IMR-90 (cell line): ENCODE data around the gene GAMT. TPM values are rescaled to one million over a fixed set of nuclear protein-coding genes. Genes with fewer than 3 reads are reported as not detected.
A peak's percentile ranks its signal among the peaks of the same experiment; 100 is the strongest.

Experiments used
- ATAC-seq: fragments of 200-7000 bp; cut with Tn5 transposase; 2 replicates; pipeline ENCODE4 v1.9.1; 2020; ENCODE audit warnings: low read depth, mild to moderate bottlenecking, moderate library complexity
- BruUV-seq: library from RNA; stranded (reverse); fragments of 400-500 nt; replicated peaks from 2 replicates; lab custom pipeline; 2021; lab: Mats Ljungman, UMichigan
- CTCF ChIA-PET: fragments of 300-600 bp; formaldehyde crosslinking; extraction: SDS; loops from one replicate; lab custom pipeline; 2021; ENCODE audit warnings: antibody characterized with exemption; lab: Yijun Ruan, JAX
- POLR2A ChIA-PET: fragments of 300-600 bp; sonication (Branson Sonifier 250); formaldehyde crosslinking; loops from one replicate; lab custom pipeline; 2022; ENCODE audit warnings: antibody characterized with exemption; ENCODE audit not compliant: unreplicated experiment; lab: Charles Lee
- DNase-seq: peaks from one replicate; pipeline ENCODE4 v3.0.0; 2013
- H2AFZ ChIP-seq: replicated peaks from 2 replicates; pipeline ENCODE3; 2013; ENCODE audit warnings: low read length, mild to moderate bottlenecking; ENCODE audit not compliant: poor library complexity
- H2AK5ac ChIP-seq: 2 replicates; pipeline ENCODE4 v1.6.1; 2013; ENCODE audit warnings: low read depth, low read length, inconsistent platforms
- H2AK9ac ChIP-seq: replicated peaks from 2 replicates; pipeline ENCODE3; 2013; ENCODE audit warnings: mild to moderate bottlenecking, low read depth, low read length, moderate library complexity; ENCODE audit not compliant: poor library complexity
- H2BK120ac ChIP-seq: 2 replicates; pipeline ENCODE4 v1.6.1; 2013; ENCODE audit warnings: low read depth, low read length, inconsistent platforms
- H2BK15ac ChIP-seq: 3 replicates; pipeline ENCODE4 v1.6.1; 2013; ENCODE audit warnings: low read depth, low read length, inconsistent platforms
- H2BK20ac ChIP-seq: 2 replicates; pipeline ENCODE4 v1.6.1; 2013; ENCODE audit warnings: low read depth, mild to moderate bottlenecking, inconsistent platforms, low read length, moderate library complexity
- H2BK5ac ChIP-seq: 2 replicates; pipeline ENCODE4 v1.6.1; 2013; ENCODE audit warnings: mild to moderate bottlenecking, low read depth, low read length, inconsistent platforms; ENCODE audit not compliant: poor library complexity, severe bottlenecking
- H3K14ac ChIP-seq: replicated peaks from 2 replicates; pipeline ENCODE4 v1.6.1; 2013; ENCODE audit warnings: low read depth, low read length, inconsistent platforms
- H3K18ac ChIP-seq: 2 replicates; pipeline ENCODE4 v1.6.1; 2013; ENCODE audit warnings: low read depth, low read length, control low read depth
- H3K23ac ChIP-seq: 2 replicates; pipeline ENCODE4 v1.6.1; 2013; ENCODE audit warnings: low read depth, low read length, inconsistent platforms
- H3K27ac ChIP-seq: 2 replicates; pipeline ENCODE4 v1.5.1; 2013; ENCODE audit warnings: mild to moderate bottlenecking, control low read depth, low read length; ENCODE audit not compliant: insufficient read depth
- H3K27me3 ChIP-seq: 2 replicates; pipeline ENCODE4 v1.6.1; 2013; ENCODE audit warnings: low read length; ENCODE audit not compliant: control insufficient read depth, insufficient read depth
- H3K36me3 ChIP-seq: 2 replicates; pipeline ENCODE4 v1.6.1; 2013; ENCODE audit warnings: low read length, mixed read lengths; ENCODE audit not compliant: control insufficient read depth, insufficient read depth
- H3K4ac ChIP-seq: 2 replicates; pipeline ENCODE4 v1.6.1; 2013; ENCODE audit warnings: low read depth, low read length, inconsistent platforms
- H3K4me1 ChIP-seq: 2 replicates; pipeline ENCODE4 v1.6.1; 2013; ENCODE audit warnings: low read length, mixed read lengths; ENCODE audit not compliant: control insufficient read depth, insufficient read depth
- H3K4me2 ChIP-seq: 2 replicates; pipeline ENCODE4 v1.6.1; 2013; ENCODE audit warnings: low read depth, mild to moderate bottlenecking, control low read depth, low read length, moderate library complexity
- H3K4me3 ChIP-seq: 2 replicates; pipeline ENCODE4 v1.5.1; 2013; ENCODE audit warnings: low read depth, mild to moderate bottlenecking, control low read depth, low read length, moderate library complexity; ENCODE audit not compliant: insufficient read depth
- H3K56ac ChIP-seq: 2 replicates; pipeline ENCODE4 v1.6.1; 2013; ENCODE audit warnings: low read length, inconsistent platforms; ENCODE audit not compliant: insufficient read depth; ENCODE audit errors: extremely low read depth
- H3K79me1 ChIP-seq, 2 experiments: 2 replicates each; pipeline ENCODE4 v1.6.1; 2013; ENCODE audit warnings: low read length in 2 of 2, inconsistent platforms in 1 of 2, low read depth in 1 of 2
- H3K9ac ChIP-seq: 2 replicates; pipeline ENCODE4 v1.6.1; 2013; ENCODE audit warnings: low read depth, low read length, control low read depth
- H3K9me1 ChIP-seq: 2 replicates; pipeline ENCODE4 v1.6.1; 2013; ENCODE audit warnings: low read length, inconsistent platforms; ENCODE audit not compliant: insufficient read depth
- H3K9me3 ChIP-seq: 2 replicates; pipeline ENCODE4 v1.6.1; 2013; ENCODE audit warnings: low read length; ENCODE audit not compliant: control insufficient read depth, insufficient read depth
- H4K20me1 ChIP-seq: 2 replicates; pipeline ENCODE4 v1.6.1; 2013; ENCODE audit warnings: low read length, inconsistent platforms; ENCODE audit not compliant: insufficient read depth
- H4K5ac ChIP-seq: 2 replicates; pipeline ENCODE4 v1.6.1; 2013; ENCODE audit warnings: mild to moderate bottlenecking, low read depth, low read length, control low read depth
- H4K8ac ChIP-seq, 2 experiments: 2 replicates each; pipeline ENCODE4 v1.6.1; 2013; ENCODE audit warnings: low read depth in 2 of 2, low read length in 2 of 2, control low read depth in 1 of 2, inconsistent platforms in 1 of 2
- H4K91ac ChIP-seq: 2 replicates; pipeline ENCODE4 v1.6.1; 2013; ENCODE audit warnings: low read depth, low read length, inconsistent platforms; ENCODE audit not compliant: insufficient read depth
- BHLHE40 ChIP-seq: fragments of 150-350 bp; IDR thresholded peaks from 2 replicates; pipeline ENCODE4 v1.6.1; 2016; ENCODE audit warnings: mild to moderate bottlenecking, low read depth, low read length
- CEBPB ChIP-seq: IDR thresholded peaks from 2 replicates; pipeline ENCODE4 v1.6.1; 2012; ENCODE audit warnings: low read depth, low read length, improper control_type of control experiment
- CHD1 ChIP-seq: IDR thresholded peaks from 2 replicates; pipeline ENCODE4 v1.6.1; 2012; ENCODE audit warnings: low read depth, low read length, improper control_type of control experiment
- CTCF ChIP-seq: conservative IDR thresholded peaks from 2 replicates; pipeline ENCODE4 v1.5.1; 2012; ENCODE audit warnings: mild to moderate bottlenecking, low read depth, low read length, improper control_type of control experiment
- ELK1 ChIP-seq: fragments of 150-350 bp; IDR thresholded peaks from 2 replicates; pipeline ENCODE4 v1.6.1; 2016; ENCODE audit warnings: low read depth, mild to moderate bottlenecking, low read length, moderate library complexity, borderline replicate concordance
- FOS ChIP-seq: fragments of 150-350 bp; IDR thresholded peaks from 2 replicates; pipeline ENCODE4 v1.6.1; 2016; ENCODE audit warnings: low read depth, low read length
- MAZ ChIP-seq: IDR thresholded peaks from 2 replicates; pipeline ENCODE4 v1.6.1; 2012; ENCODE audit warnings: low read depth, mild to moderate bottlenecking, low read length, improper control_type of control experiment, moderate library complexity, borderline replicate concordance
- MXI1 ChIP-seq: IDR thresholded peaks from 2 replicates; pipeline ENCODE4 v1.6.1; 2012; ENCODE audit warnings: low read depth, mild to moderate bottlenecking, low read length, moderate library complexity, borderline replicate concordance
- NFE2L2 ChIP-seq: fragments of 150-350 bp; IDR thresholded peaks from 2 replicates; pipeline ENCODE4 v1.6.1; 2016; ENCODE audit warnings: low read depth, mild to moderate bottlenecking, low read length
- POLR2A ChIP-seq: IDR thresholded peaks from 2 replicates; pipeline ENCODE4 v1.6.1; 2012; ENCODE audit warnings: mild to moderate bottlenecking, low read depth, low read length
- RAD21 ChIP-seq: IDR thresholded peaks from 2 replicates; pipeline ENCODE4 v1.6.1; 2012; ENCODE audit warnings: low read length, improper control_type of control experiment
- RCOR1 ChIP-seq: IDR thresholded peaks from 2 replicates; pipeline ENCODE4 v1.6.1; 2012; ENCODE audit warnings: mild to moderate bottlenecking, low read length, improper control_type of control experiment; ENCODE audit not compliant: insufficient replicate concordance
- RFX5 ChIP-seq: IDR thresholded peaks from 2 replicates; pipeline ENCODE4 v1.8.0; 2012; ENCODE audit warnings: low read depth, mild to moderate bottlenecking, low read length, moderate library complexity
- SMC3 ChIP-seq: fragments of 150-350 bp; IDR thresholded peaks from 2 replicates; pipeline ENCODE4 v1.6.1; 2016; ENCODE audit warnings: low read depth, mild to moderate bottlenecking, antibody characterized with exemption, low read length, moderate library complexity
- WGBS, 2 experiments: methylation state at CpG; one replicate each; pipeline versions ENCODE4 v1.1.5 to v1.1.7; 2013; ENCODE audit warnings: missing lambda C conversion rate in 2 of 2; ENCODE audit not compliant: insufficient read length in 1 of 2; ENCODE audit errors: extremely low coverage in 2 of 2; 5-methylcytosine and 5-hydroxymethylcytosine counted together
- dilution Hi-C: fragments of 300-500 bp; cut with HindIII; formaldehyde crosslinking; loops from one replicate; pipeline ENCODE4 v1.14.3; 2018; ENCODE audit warnings: low sequenced_read_pairs; ENCODE audit not compliant: unreplicated experiment
- in situ Hi-C: fragments of 300-500 bp; cut with MboI; formaldehyde crosslinking; loops from 3 replicates; pipeline ENCODE4 v1.14.3; 2019; ENCODE audit warnings: low sequenced_read_pairs, inconsistent platforms, mixed read lengths
- intact Hi-C: fragments of 100-400 bp; cut with micrococcal nuclease; formaldehyde crosslinking; loops from 2 replicates; pipeline ENCODE4 v1.10.0; 2022
- polyA plus RNA-seq, 3 experiments: library from polyadenylated mRNA; depleted of rRNA; stranded (reverse); fragments of >200 nt; gene quantifications; 2 replicates each; pipeline ENCODE4 v1.2.3, GENCODE V29; 2012; ENCODE audit warnings: low replicate concordance in 1 of 3
- total RNA-seq: library from RNA; depleted of rRNA; stranded (reverse); fragments of >200 nt; gene quantifications from 2 replicates; pipeline ENCODE4 v1.2.3, GENCODE V29; 2012
- TF ChIP-seq, protein P1 (sequence below): fragments of 150-350 bp; IDR thresholded peaks from 2 replicates; pipeline ENCODE4 v1.6.1; 2017; ENCODE audit warnings: mild to moderate bottlenecking, antibody characterized with exemption, low read length, low read depth

GAMT gene
- total and polyA plus RNA-seq, 2 of the 4 experiments (the other 2 are of a cell fraction): 22.8 to 51.8 TPM

DNA sequence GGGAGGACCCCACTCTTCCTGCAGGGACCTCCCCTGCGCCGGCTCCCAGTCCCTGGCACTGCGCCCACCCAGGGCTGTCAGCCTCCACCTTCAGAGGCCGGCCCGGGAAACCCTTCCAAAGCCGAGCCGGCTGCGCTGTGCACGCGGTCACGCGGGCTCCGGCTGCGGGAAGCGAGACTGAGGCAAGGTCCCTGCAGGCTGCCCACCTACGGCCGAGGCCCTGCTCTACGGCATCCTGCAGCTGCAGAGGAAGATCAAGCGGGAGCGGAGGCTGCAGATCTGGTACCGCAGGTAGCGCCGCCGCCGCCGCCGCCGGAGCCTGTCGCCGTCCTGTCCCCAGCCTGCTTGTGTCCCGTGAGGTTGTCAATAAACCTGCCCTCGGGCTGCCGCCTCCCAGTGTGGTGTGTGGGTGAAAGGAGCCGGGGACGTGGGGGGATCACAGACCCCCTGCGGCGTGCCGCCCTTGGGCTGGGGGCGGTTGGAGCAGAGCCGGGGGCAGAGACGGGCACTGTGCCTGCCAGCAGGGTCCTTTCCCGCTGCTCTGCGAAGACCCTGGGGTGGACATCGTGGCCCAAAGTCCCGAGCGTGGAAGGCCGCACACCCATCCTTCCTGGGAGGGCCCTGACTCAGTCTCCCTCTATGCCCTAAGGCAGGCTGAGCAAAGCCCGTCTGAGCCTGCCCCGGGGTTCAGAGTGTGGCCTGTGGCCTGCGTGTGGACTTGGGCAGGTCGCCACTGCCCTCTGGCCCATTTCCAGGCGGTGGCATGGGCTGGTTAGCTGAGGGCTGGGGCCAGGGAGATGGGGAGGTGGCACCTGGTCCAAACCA, 5.9 kb downstream of the GAMT start:
- Histone ChIP-seq H3K4me2 (no peak overlapping the region), H3K56ac (no peak overlapping the region), H3K36me3 (peaks cover 17% of the 10 kb centered on the region), H2BK120ac (no peak overlapping the region), H2BK15ac (no peak overlapping the region), H3K4ac (no peak overlapping the region), H4K20me1 (no peaks in the 10 kb centered on the region), H3K4me1 (peaks cover 2% of the 10 kb centered on the region), H3K4me3 (no peak overlapping the region), H3K18ac (no peak overlapping the region), H3K23ac (no peak overlapping the region), H3K9me1 (no peaks in the 10 kb centered on the region), H3K27ac (no peak overlapping the region), H3K27me3 (no peaks in the 10 kb centered on the region), H3K9ac (no peak overlapping the region), H3K9me3 (no peaks in the 10 kb centered on the region), H4K5ac (no peak overlapping the region), H3K14ac (no peak overlapping the region), H2BK5ac (no peak overlapping the region), H3K79me1 (peaks cover 0 to 4% of the 10 kb centered on the region in 2 experiments; a peak in 3 of 4 replicates), H4K91ac (no peak overlapping the region), H2AK9ac (peak overlapping the region; percentile 16), H2AFZ (no peak overlapping the region), H4K8ac (no peak overlapping the region), H2BK20ac (no peak overlapping the region), H2AK5ac (no peak overlapping the region)
- no TSS peak for BruUV-seq
- intact Hi-C loops (no loop called here), dilution Hi-C loops (no loop called here), in situ Hi-C loops (no loop called here)
- 87% methylated on average over 11 of the region's 52 CpGs; no CpG with 5 or more reads in 1 of the 2 experiments for WGBS, 2 experiments
- CTCF ChIA-PET: no interaction called here
- POLR2A ChIA-PET: no interaction called here
- ATAC-seq: no peak
- DNase-seq: no peak
- no peak for TF ChIP-seq RCOR1
- no peak for TF ChIP-seq CTCF
- no peak for TF ChIP-seq ELK1
- no peak for TF ChIP-seq RFX5
- no peak for TF ChIP-seq CHD1
- TF ChIP-seq RAD21: no peak
- no peak for TF ChIP-seq FOS
- no peak for TF ChIP-seq NFE2L2
- TF ChIP-seq MXI1: no peak
- TF ChIP-seq MAZ: no peak
- no peak for TF ChIP-seq CEBPB
- no peak for TF ChIP-seq SMC3
- no peak for TF ChIP-seq POLR2A
- no peak for TF ChIP-seq BHLHE40
- TF ChIP-seq, protein P1, sequence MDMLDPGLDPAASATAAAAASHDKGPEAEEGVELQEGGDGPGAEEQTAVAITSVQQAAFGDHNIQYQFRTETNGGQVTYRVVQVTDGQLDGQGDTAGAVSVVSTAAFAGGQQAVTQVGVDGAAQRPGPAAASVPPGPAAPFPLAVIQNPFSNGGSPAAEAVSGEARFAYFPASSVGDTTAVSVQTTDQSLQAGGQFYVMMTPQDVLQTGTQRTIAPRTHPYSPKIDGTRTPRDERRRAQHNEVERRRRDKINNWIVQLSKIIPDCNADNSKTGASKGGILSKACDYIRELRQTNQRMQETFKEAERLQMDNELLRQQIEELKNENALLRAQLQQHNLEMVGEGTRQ: no peak
